WI38 (cell line): ENCODE measurements around the gene HLA-DRB5.
"Not testable (repeated sequence)": the region's sequence is repeated elsewhere in the genome, so short reads cannot be mapped to it uniquely, and the experiment has no call there.

Experiments used
- H3K4me3 ChIP-seq: 2 replicates; pipeline ENCODE4 v1.5.1; 2011; ENCODE audit warnings: low read depth, mild to moderate bottlenecking, control low read depth, low read length
- CTCF ChIP-seq: IDR thresholded peaks from 2 replicates; pipeline ENCODE4 v1.5.1; 2012; ENCODE audit warnings: low read depth, mild to moderate bottlenecking, control low read depth, low read length

HLA-DRB5 gene

GRCh38 chr6:32529697-32530430, at the start of gene HLA-DRB5:
HLA-DRB5 (minus strand) TSS chr6:32530287; CDS start chr6:32530224, 63 bp downstream.
- H3K4me3 ChIP-seq = no peak within 1 kb of the TSS

GRCh38 chr6:32578962-32579361, 48.9 kb upstream of the HLA-DRB5 start:
- no peak for TF ChIP-seq CTCF
- H3K4me3 ChIP-seq = no peak overlapping the region

More at GRCh38 chr6:32529697-32530430, at the start of gene HLA-DRB5:
- TF ChIP-seq CTCF = no peak

GRCh38 chr6:32577493-32577892, 47.4 kb upstream of the HLA-DRB5 start:
- H3K4me3 ChIP-seq = not testable (repeated sequence)

GRCh38 chr6:32576250-32576649, 46.2 kb upstream of the HLA-DRB5 start:
- TF ChIP-seq CTCF = no peak
- no peak overlapping the region for H3K4me3 ChIP-seq

GRCh38 chr6:32570363-32570905, 40.3 kb upstream of the HLA-DRB5 start:
- no peak for TF ChIP-seq CTCF
- H3K4me3 ChIP-seq = no peak overlapping the region

GRCh38 chr6:32568561-32568960, 38.5 kb upstream of the HLA-DRB5 start:
- H3K4me3 ChIP-seq = no peak overlapping the region
- no peak for TF ChIP-seq CTCF

- no peak for TF ChIP-seq CTCF
- H3K4me3 ChIP-seq = no peak overlapping the region
Observed at GRCh38 chr6:32566957-32567356, 36.9 kb upstream of the HLA-DRB5 start.
